Stomach (tissue), 4 donors: Measurements from ENCODE around the gene MUC6.

ENCODE experiments used
- EP300 ChIP-seq: sonication (generic); formaldehyde crosslinking; IDR thresholded peaks from one replicate; pipeline ENCODE4 v1.6.1; 2017; ENCODE audit warnings: antibody characterized with exemption
- POLR2A ChIP-seq, 4 donors: fragments of 450-650 bp; IDR thresholded peaks; one replicate each; pipeline ENCODE4 v1.6.1; 2016; ENCODE audit warnings: antibody characterized with exemption in 4 of 4, control low read depth in 2 of 4, mild to moderate bottlenecking in 1 of 4, moderate library complexity in 1 of 4
- POLR2AphosphoS5 ChIP-seq, 3 donors: sonication (generic); formaldehyde crosslinking; IDR thresholded peaks; one replicate each; pipeline ENCODE4 v1.6.1; 2016; ENCODE audit warnings: antibody characterized with exemption in 3 of 3
- TF ChIP-seq, protein P1 (sequence below), 7 experiments: fragments of 450-650 bp in 4 of 7; fragments of 200-600 bp in 3 of 7; sonication (generic) in 3 of 7; IDR thresholded peaks; one replicate each; pipeline ENCODE4 v1.5.1; 2016 to 2019; ENCODE audit warnings: antibody characterized with exemption in 7 of 7, control low read depth in 2 of 7, mild to moderate bottlenecking in 1 of 7

GRCh38 chr11:1042626-1043562, 6.4 kb upstream of the MUC6 start:
- TF ChIP-seq, protein P1, sequence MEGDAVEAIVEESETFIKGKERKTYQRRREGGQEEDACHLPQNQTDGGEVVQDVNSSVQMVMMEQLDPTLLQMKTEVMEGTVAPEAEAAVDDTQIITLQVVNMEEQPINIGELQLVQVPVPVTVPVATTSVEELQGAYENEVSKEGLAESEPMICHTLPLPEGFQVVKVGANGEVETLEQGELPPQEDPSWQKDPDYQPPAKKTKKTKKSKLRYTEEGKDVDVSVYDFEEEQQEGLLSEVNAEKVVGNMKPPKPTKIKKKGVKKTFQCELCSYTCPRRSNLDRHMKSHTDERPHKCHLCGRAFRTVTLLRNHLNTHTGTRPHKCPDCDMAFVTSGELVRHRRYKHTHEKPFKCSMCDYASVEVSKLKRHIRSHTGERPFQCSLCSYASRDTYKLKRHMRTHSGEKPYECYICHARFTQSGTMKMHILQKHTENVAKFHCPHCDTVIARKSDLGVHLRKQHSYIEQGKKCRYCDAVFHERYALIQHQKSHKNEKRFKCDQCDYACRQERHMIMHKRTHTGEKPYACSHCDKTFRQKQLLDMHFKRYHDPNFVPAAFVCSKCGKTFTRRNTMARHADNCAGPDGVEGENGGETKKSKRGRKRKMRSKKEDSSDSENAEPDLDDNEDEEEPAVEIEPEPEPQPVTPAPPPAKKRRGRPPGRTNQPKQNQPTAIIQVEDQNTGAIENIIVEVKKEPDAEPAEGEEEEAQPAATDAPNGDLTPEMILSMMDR (IDR thresholded peaks at IDR 0.05): no peak
- no peak for TF ChIP-seq POLR2A (IDR thresholded peaks at IDR 0.05)
- no peak for TF ChIP-seq EP300
- no peak for TF ChIP-seq POLR2AphosphoS5 (IDR thresholded peaks at IDR 0.05)
